OCI-LY7 (cell line): ENCODE measurements around the gene FNDC3B. TPM values are rescaled to one million over a fixed set of nuclear protein-coding genes. Genes with fewer than 3 reads are reported as not detected.

Source experiments
- BruUV-seq: library from RNA; stranded (reverse); fragments of 400-500 nt; replicated peaks from 2 replicates; lab custom pipeline; 2021; lab: Mats Ljungman, UMichigan
- CTCF ChIA-PET: fragments of 300-600 bp; sonication (Branson Sonifier 250); formaldehyde crosslinking; loops from one replicate; lab custom pipeline; 2022; ENCODE audit warnings: antibody characterized with exemption; ENCODE audit not compliant: unreplicated experiment; lab: Charles Lee
- POLR2A ChIA-PET: fragments of 300-600 bp; sonication (Branson Sonifier 250); formaldehyde crosslinking; loops from one replicate; lab custom pipeline; 2022; ENCODE audit warnings: antibody characterized with exemption; lab: Charles Lee
- DNase-seq: peaks from one replicate; pipeline ENCODE4 v3.0.0-alpha.2; 2015; ENCODE audit warnings: low spot score
- H2AFZ ChIP-seq: fragments of 200-600 bp; sonication (generic), shearing (Covaris generic); 2 replicates; pipeline ENCODE4 v1.6.1; 2014; ENCODE audit warnings: mild to moderate bottlenecking, antibody characterized with exemption, low read length, moderate library complexity
- H3K27ac ChIP-seq: fragments of 200-600 bp; sonication (generic); 2 replicates; pipeline ENCODE4 v1.5.1; 2014; ENCODE audit warnings: mixed run types, low read depth, mild to moderate bottlenecking, moderate library complexity, low read length, inconsistent platforms; ENCODE audit not compliant: poor library complexity, severe bottlenecking
- H3K36me3 ChIP-seq: fragments of 200-600 bp; sonication (generic); 2 replicates; pipeline ENCODE4 v1.6.1; 2014; ENCODE audit warnings: mild to moderate bottlenecking, antibody characterized with exemption, low read length, moderate library complexity, mixed read lengths; ENCODE audit not compliant: insufficient read depth
- H3K4me1 ChIP-seq: fragments of 200-600 bp; sonication (generic); 2 replicates; pipeline ENCODE4 v1.5.1; 2014; ENCODE audit warnings: mild to moderate bottlenecking, low read length; ENCODE audit not compliant: insufficient read depth, poor library complexity, severe bottlenecking
- H3K4me2 ChIP-seq: fragments of 200-600 bp; sonication (generic); 2 replicates; pipeline ENCODE4 v1.6.1; 2014; ENCODE audit warnings: mild to moderate bottlenecking, low read length
- H3K4me3 ChIP-seq: fragments of 200-600 bp; sonication (generic); 2 replicates; pipeline ENCODE4 v1.5.1; 2014; ENCODE audit warnings: mild to moderate bottlenecking, low read depth, low read length; ENCODE audit not compliant: poor library complexity, severe bottlenecking
- H3K79me2 ChIP-seq: fragments of 200-600 bp; sonication (generic); 2 replicates; pipeline ENCODE4 v1.6.1; 2016; ENCODE audit warnings: low read depth, mild to moderate bottlenecking, low read length, moderate library complexity, mixed read lengths; ENCODE audit not compliant: insufficient read depth
- H3K9me2 ChIP-seq: fragments of 200-600 bp; sonication (generic); 2 replicates; pipeline ENCODE4 v1.6.1; 2016; ENCODE audit warnings: mild to moderate bottlenecking, low read length, mixed read lengths; ENCODE audit not compliant: insufficient read depth
- H3K9me3 ChIP-seq: fragments of 200-600 bp; sonication (generic); 2 replicates; pipeline ENCODE4 v1.6.1; 2014; ENCODE audit warnings: mild to moderate bottlenecking, mixed run types, low read length, mixed read lengths
- H4K20me1 ChIP-seq: fragments of 200-600 bp; sonication (generic); 2 replicates; pipeline ENCODE4 v1.6.1; 2014; ENCODE audit warnings: mild to moderate bottlenecking, antibody characterized with exemption, low read length, moderate library complexity, mixed read lengths; ENCODE audit not compliant: insufficient read depth
- EZH2phosphoT487 ChIP-seq: fragments of 200-600 bp; sonication (generic); IDR thresholded peaks from 2 replicates; pipeline ENCODE4 v1.6.1; 2018; ENCODE audit warnings: low read depth, borderline replicate concordance, mild to moderate bottlenecking, mixed run types, antibody characterized with exemption, low read length, moderate library complexity, mixed read lengths
- intact Hi-C: fragments of 100-400 bp; cut with micrococcal nuclease; formaldehyde crosslinking; loops from one replicate; pipeline ENCODE4 v1.10.0; 2022; ENCODE audit not compliant: unreplicated experiment
- total RNA-seq, 2 experiments: library from RNA; depleted of rRNA in 1 of 2; stranded (reverse); fragments of >200 nt in 1 of 2; shearing (Covaris generic) in 1 of 2; gene quantifications; 2 replicates each; pipeline ENCODE4 v1.2.3, GENCODE V29; 2014 to 2022
- TF ChIP-seq, protein P1 (sequence below): fragments of 200-600 bp; sonication (generic); conservative IDR thresholded peaks from 2 replicates; pipeline ENCODE4 v1.5.1; 2014; ENCODE audit warnings: mild to moderate bottlenecking, antibody characterized with exemption, low read length, moderate library complexity, mixed read lengths

The FNDC3B gene
- total RNA-seq, 2 experiments from 2014 or later = 23.3 to 28.5 TPM

DNA sequence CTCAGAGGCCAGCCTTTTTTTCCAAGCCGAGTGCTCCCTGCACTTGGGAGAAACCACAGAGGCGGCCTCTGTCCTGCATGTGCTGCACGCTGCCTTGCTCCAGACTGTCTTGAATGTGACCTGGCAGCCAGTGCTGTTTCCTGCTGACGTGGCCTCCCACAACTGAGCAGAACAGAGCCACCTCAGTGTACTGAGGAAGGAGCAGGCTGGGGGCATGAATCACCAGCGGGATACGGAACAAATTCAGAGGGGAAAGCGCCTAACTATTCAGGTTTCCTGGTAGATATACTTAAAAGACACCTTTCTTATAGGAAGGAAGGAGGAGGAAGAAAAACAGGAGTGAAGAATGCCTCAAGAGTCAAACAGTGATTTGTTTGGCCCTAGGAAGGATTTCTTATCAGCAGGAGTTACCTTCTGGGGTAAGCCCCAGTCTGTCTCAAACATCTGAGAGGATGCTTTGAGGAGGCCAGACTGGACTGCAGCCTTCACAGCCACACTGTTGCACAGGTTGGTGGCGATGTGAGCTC lies 114.0 kb downstream of the FNDC3B start:
- no peaks in the 10 kb centered on the region for H4K20me1 ChIP-seq
- H3K9me2 ChIP-seq = no peaks in the 10 kb centered on the region
- H3K9me3 ChIP-seq = no peaks in the 10 kb centered on the region
- TF ChIP-seq, protein P1, sequence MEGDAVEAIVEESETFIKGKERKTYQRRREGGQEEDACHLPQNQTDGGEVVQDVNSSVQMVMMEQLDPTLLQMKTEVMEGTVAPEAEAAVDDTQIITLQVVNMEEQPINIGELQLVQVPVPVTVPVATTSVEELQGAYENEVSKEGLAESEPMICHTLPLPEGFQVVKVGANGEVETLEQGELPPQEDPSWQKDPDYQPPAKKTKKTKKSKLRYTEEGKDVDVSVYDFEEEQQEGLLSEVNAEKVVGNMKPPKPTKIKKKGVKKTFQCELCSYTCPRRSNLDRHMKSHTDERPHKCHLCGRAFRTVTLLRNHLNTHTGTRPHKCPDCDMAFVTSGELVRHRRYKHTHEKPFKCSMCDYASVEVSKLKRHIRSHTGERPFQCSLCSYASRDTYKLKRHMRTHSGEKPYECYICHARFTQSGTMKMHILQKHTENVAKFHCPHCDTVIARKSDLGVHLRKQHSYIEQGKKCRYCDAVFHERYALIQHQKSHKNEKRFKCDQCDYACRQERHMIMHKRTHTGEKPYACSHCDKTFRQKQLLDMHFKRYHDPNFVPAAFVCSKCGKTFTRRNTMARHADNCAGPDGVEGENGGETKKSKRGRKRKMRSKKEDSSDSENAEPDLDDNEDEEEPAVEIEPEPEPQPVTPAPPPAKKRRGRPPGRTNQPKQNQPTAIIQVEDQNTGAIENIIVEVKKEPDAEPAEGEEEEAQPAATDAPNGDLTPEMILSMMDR = no peak
- no peak for TF ChIP-seq EZH2phosphoT487
- CTCF ChIA-PET = no interaction called here
- no peaks in the 10 kb centered on the region for H3K36me3 ChIP-seq
- POLR2A ChIA-PET = interaction anchor here (0.6 to 2.2 kb wide), 5 partner anchors 9 to 51 kb away, joined by 3 to 8 read pairs (median 3); no protein-coding TSS in a partner anchor
- peaks cover 24% of the 10 kb centered on the region for H3K4me1 ChIP-seq
- no peak for DNase-seq
- no peak overlapping the region for H2AFZ ChIP-seq
- H3K4me3 ChIP-seq = no peak overlapping the region
- intact Hi-C loops = no loop called here
- BruUV-seq = no TSS peak
- H3K27ac ChIP-seq = no peak overlapping the region
- no peak overlapping the region for H3K4me2 ChIP-seq
- no peaks in the 10 kb centered on the region for H3K79me2 ChIP-seq

DNA sequence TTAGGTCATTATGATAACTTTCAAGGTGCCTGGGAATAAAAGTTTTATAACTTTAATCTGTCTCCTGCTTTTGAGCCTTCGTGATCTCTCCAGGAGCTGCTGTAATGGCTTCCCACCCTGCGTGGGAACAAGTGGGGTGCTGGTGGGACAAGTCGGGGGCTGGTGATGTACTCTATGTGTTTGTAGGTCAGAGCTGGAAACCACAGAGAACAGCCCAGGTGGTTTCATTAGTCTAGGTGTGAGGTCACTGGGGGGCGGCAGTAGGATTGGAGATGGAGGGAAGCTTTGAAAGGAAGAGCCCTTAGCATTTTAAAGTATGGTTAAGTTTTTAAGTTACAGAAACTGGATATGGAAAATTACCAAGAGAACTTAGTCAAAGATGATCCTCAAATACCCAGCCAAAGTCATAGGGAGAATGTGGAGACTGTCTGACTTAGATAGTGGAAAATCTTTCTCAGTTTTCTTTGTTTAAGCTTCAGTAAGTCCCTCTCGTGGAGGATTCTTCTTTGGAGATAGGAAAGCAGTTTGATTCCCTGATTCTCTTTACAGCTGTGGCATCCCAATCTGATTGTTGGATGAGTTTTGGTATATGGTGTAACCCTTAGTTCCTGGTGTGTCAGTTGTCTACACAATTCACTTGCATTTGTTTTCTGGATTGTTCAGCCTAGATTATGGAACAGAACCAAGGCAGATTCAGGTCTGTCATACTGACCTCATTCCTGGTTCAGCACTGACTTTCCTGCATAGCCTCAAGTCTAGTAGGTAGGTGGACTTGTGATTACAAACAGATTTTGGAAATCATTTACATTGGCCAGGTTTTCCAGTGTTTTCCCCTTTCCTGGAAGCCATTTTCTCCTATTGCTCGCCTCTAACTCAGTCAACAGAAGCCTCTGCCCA lies 115.6 kb downstream of the FNDC3B start:
- TF ChIP-seq, protein P1 = no peak
- TF ChIP-seq EZH2phosphoT487 = no peak
- CTCF ChIA-PET = no interaction called here
- intact Hi-C loops = no loop called here
- no peaks in the 10 kb centered on the region for H3K9me2 ChIP-seq
- no peak overlapping the region for H3K4me3 ChIP-seq
- no peaks in the 10 kb centered on the region for H4K20me1 ChIP-seq
- BruUV-seq = no TSS peak
- no peak for DNase-seq
- H3K27ac ChIP-seq = no peak overlapping the region
- H3K4me2 ChIP-seq = no peak overlapping the region
- no peaks in the 10 kb centered on the region for H3K36me3 ChIP-seq
- POLR2A ChIA-PET = interaction anchor here (0.7 to 1.3 kb wide), 2 partner anchors 13 to 68 kb away, joined by 3 to 4 read pairs; no protein-coding TSS in a partner anchor
- H3K79me2 ChIP-seq = no peaks in the 10 kb centered on the region
- peaks cover 12% of the 10 kb centered on the region for H3K4me1 ChIP-seq
- H3K9me3 ChIP-seq = no peaks in the 10 kb centered on the region
- H2AFZ ChIP-seq = no peak overlapping the region
